Sigmoid colon (tissue), 4 donors: Measurements from ENCODE around the gene CASZ1.

Experiments used
- EP300 ChIP-seq, 4 donors: sonication (generic); formaldehyde crosslinking; IDR thresholded peaks; one replicate each; pipeline ENCODE4 v1.6.1; 2017; ENCODE audit warnings: antibody characterized with exemption in 4 of 4
- POLR2A ChIP-seq, 2 donors: fragments of 450-650 bp; IDR thresholded peaks; one replicate each; pipeline ENCODE4 v1.6.1; 2016; ENCODE audit warnings: antibody characterized with exemption in 2 of 2, mild to moderate bottlenecking in 2 of 2, moderate library complexity in 2 of 2
- POLR2AphosphoS5 ChIP-seq, 4 donors: sonication (generic); formaldehyde crosslinking; IDR thresholded peaks; one replicate each; pipeline ENCODE4 v1.6.1; 2017; ENCODE audit warnings: antibody characterized with exemption in 4 of 4
- TF ChIP-seq, protein P1 (sequence below), 4 experiments: fragments of 450-650 bp in 3 of 4; fragments of 200-600 bp in 1 of 4; IDR thresholded peaks; one replicate each; pipeline ENCODE4 v1.5.1; 2016 to 2019; ENCODE audit warnings: antibody characterized with exemption in 4 of 4, mild to moderate bottlenecking in 3 of 4, moderate library complexity in 2 of 4

DNA sequence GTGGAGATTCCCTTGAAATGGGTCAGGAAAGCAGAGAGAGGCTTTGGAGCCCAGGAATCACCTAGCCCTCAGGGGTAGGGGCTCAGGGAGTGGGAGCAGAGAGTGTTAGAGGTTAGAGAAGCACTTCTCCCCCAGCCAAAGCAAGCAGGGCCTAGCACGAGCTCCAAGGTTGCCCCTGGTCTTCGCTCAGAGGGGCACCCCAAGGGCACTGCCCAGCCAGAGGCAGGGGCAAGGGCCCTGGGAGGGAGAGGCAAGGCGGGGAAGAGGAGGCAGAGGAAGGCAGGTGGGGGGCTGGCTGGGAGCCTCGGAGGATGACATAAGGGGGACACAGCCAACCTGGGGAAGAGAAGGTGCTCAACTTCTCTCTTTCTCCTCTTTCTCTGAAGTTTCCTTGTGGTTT lies 71.9 kb downstream of the CASZ1 start:
- TF ChIP-seq, protein P1, sequence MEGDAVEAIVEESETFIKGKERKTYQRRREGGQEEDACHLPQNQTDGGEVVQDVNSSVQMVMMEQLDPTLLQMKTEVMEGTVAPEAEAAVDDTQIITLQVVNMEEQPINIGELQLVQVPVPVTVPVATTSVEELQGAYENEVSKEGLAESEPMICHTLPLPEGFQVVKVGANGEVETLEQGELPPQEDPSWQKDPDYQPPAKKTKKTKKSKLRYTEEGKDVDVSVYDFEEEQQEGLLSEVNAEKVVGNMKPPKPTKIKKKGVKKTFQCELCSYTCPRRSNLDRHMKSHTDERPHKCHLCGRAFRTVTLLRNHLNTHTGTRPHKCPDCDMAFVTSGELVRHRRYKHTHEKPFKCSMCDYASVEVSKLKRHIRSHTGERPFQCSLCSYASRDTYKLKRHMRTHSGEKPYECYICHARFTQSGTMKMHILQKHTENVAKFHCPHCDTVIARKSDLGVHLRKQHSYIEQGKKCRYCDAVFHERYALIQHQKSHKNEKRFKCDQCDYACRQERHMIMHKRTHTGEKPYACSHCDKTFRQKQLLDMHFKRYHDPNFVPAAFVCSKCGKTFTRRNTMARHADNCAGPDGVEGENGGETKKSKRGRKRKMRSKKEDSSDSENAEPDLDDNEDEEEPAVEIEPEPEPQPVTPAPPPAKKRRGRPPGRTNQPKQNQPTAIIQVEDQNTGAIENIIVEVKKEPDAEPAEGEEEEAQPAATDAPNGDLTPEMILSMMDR (IDR thresholded peaks at IDR 0.05) = no peak
- TF ChIP-seq POLR2AphosphoS5 (IDR thresholded peaks at IDR 0.05) (no peak), POLR2A (IDR thresholded peaks at IDR 0.05) (no peak), EP300 (IDR thresholded peaks at IDR 0.05) (no peak)
